ES-I3 (cell line): ENCODE data around the gene RPTN.

ENCODE experiments used
- H3K36me3 ChIP-seq: 2 replicates; pipeline ENCODE4 v1.6.1; 2013; ENCODE audit warnings: mild to moderate bottlenecking, low read length, control low read depth, moderate library complexity; ENCODE audit not compliant: insufficient read depth
- H3K4me1 ChIP-seq: 2 replicates; pipeline ENCODE4 v1.6.1; 2013; ENCODE audit warnings: mild to moderate bottlenecking, control low read depth, low read length; ENCODE audit not compliant: insufficient read depth
- H3K9ac ChIP-seq: 2 replicates; pipeline ENCODE4 v1.6.1; 2013; ENCODE audit warnings: low read depth, mild to moderate bottlenecking, low read length, moderate library complexity
- H3K9me3 ChIP-seq: 2 replicates; pipeline ENCODE4 v1.6.1; 2013; ENCODE audit warnings: mild to moderate bottlenecking, low read length, moderate library complexity; ENCODE audit not compliant: control insufficient read depth, insufficient read depth

The RPTN gene

DNA sequence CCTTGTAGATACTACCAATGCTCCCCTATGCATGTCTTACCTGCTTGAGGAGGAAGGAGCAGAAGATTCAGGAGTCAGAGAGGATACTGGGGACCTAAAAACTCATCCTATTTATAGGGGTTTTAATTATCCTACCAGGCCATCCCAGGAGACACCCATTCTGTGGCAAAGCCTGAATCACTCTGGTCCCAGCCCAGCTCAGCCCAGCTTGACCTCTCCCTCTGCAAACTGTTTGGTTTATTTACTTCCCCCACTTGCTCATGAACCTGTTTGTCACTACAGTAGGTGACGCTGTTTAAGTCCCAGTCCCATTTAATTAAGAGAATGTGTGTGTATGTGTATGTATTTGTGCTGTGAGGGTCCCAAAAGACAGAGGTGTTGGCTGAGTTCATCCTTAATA is at the start of gene RPTN:
Gene RPTN, minus strand, starts transcription at position 85 of the 400 bp plus-strand sequence. CDS start 1,339 bp downstream, outside the sequence.
- no peak within 1 kb of the TSS for H3K9ac ChIP-seq
- no peaks in the 10 kb centered on the region for H3K4me1 ChIP-seq
- no peaks in the 10 kb centered on the region for H3K36me3 ChIP-seq
- no peaks in the 10 kb centered on the region for H3K9me3 ChIP-seq

GRCh38 chr1:152198982-152199381 is 40.0 kb upstream of the RPTN start:
- Histone ChIP-seq H3K4me1 (no peaks in the 10 kb centered on the region), H3K9me3 (no peaks in the 10 kb centered on the region; the same call in 1 of the 2 replicates), H3K36me3 (no peaks in the 10 kb centered on the region), H3K9ac (no peak overlapping the region)

- Histone ChIP-seq H3K4me1 (no peaks in the 10 kb centered on the region), H3K36me3 (no peaks in the 10 kb centered on the region), H3K9ac (no peak overlapping the region), H3K9me3 (no peaks in the 10 kb centered on the region; the same call in 1 of the 2 replicates)
Measured at GRCh38 chr1:152197361-152197941, 38.4 kb upstream of the RPTN start.

- Histone ChIP-seq H3K4me1 (no peaks in the 10 kb centered on the region), H3K9ac (no peak overlapping the region), H3K9me3 (no peaks in the 10 kb centered on the region), H3K36me3 (no peaks in the 10 kb centered on the region)
Measured at GRCh38 chr1:152191711-152192110, 32.7 kb upstream of the RPTN start.

- H3K9me3 ChIP-seq = no peaks in the 10 kb centered on the region
- no peak overlapping the region for H3K9ac ChIP-seq
- H3K36me3 ChIP-seq = no peaks in the 10 kb centered on the region
- H3K4me1 ChIP-seq = no peaks in the 10 kb centered on the region
Measured at GRCh38 chr1:152191260-152191659, 32.2 kb upstream of the RPTN start.

- no peaks in the 10 kb centered on the region for H3K36me3 ChIP-seq
- H3K9me3 ChIP-seq = no peaks in the 10 kb centered on the region
- H3K9ac ChIP-seq = no peak overlapping the region
- H3K4me1 ChIP-seq = no peaks in the 10 kb centered on the region
Measured at GRCh38 chr1:152190589-152190988, 31.6 kb upstream of the RPTN start.

DNA sequence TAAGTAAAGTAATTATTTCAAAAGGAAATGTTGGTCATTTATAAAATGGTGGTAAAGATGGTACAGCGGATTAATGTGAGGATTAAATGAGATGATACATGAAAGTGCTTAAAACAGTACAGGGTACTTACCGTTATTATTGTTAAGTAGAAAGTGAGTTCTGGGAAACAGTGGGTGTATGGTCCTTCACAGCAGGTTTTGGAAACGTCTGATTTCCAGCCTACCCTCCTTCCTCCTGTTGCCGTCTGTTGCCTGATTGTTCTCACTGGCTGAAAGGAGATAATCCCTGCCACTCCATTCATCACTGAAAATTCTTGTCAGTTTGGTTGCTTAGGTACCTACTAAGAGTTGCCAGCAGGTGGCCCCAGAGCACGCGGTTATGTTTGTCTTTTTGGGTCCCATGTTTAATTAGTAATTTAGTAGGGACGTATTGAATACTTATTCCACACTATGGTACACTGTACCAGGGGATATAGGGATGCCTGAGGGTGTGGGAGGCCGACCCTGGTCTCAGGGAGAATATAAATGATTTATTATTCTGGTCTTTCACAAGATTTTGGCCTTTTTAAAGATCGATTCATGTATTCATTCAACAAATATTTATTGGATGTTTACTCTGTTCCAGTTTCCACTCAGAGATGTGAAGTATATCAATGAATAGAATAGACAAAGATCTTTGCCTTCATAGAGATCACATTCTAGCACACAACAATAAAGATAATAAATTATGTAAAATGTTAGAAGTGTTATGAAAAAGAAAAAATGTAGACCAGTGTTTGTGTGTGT is 30.8 kb upstream of the RPTN start:
- Histone ChIP-seq H3K36me3 (no peaks in the 10 kb centered on the region), H3K9me3 (no peaks in the 10 kb centered on the region), H3K9ac (no peak overlapping the region), H3K4me1 (no peaks in the 10 kb centered on the region)

DNA sequence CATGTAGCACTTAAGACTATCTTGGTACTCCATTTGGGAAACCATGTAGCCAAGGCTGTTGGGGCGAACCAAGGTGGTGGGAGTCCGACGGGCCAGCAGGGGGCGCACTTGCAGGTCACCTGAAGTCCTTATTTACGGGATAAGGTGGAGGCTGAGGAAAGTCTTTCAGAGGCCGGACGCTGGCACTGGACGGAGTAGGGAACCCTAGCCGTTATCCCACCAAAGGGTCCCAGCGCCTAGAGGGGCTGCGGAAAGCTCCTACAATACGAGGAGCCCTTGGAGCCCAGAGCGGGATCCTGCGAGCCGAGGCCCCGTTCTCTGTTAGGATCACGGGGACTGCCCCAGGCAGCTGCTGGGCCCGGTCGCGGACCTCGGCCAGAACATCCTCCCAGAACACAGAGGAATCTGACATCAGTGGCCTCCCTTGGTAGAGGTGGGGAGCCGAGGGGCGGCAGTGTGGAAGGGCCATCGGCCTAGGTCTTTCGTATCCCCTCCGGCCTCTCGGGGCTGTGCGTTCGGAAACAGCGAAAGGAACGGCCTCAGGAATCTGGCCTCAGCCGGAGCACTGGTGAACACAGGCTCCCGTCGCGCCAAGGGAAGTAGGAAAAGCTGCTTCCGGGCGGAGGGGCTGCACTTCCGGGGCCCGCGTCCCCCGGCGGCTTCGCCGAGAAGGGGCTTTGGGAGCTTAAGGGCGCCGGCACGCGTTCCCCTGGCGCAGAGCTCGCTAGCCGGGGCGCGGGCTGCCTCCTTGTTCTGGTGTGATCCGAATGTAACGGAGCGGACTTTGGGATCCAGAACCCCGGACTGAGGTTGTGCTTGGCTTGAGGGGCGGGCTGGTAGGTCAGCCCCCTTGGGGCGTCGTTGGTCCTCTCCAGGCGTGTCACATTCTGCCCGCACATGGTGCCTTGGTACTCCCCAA is 29.9 kb upstream of the RPTN start:
- Histone ChIP-seq H3K9me3 (no peaks in the 10 kb centered on the region), H3K36me3 (no peaks in the 10 kb centered on the region), H3K4me1 (no peaks in the 10 kb centered on the region), H3K9ac (no peak overlapping the region)

GRCh38 chr1:152186556-152187285 is 27.7 kb upstream of the RPTN start:
- H3K9ac ChIP-seq = no peak overlapping the region
- H3K4me1 ChIP-seq = no peaks in the 10 kb centered on the region
- no peaks in the 10 kb centered on the region for H3K9me3 ChIP-seq
- no peaks in the 10 kb centered on the region for H3K36me3 ChIP-seq

DNA sequence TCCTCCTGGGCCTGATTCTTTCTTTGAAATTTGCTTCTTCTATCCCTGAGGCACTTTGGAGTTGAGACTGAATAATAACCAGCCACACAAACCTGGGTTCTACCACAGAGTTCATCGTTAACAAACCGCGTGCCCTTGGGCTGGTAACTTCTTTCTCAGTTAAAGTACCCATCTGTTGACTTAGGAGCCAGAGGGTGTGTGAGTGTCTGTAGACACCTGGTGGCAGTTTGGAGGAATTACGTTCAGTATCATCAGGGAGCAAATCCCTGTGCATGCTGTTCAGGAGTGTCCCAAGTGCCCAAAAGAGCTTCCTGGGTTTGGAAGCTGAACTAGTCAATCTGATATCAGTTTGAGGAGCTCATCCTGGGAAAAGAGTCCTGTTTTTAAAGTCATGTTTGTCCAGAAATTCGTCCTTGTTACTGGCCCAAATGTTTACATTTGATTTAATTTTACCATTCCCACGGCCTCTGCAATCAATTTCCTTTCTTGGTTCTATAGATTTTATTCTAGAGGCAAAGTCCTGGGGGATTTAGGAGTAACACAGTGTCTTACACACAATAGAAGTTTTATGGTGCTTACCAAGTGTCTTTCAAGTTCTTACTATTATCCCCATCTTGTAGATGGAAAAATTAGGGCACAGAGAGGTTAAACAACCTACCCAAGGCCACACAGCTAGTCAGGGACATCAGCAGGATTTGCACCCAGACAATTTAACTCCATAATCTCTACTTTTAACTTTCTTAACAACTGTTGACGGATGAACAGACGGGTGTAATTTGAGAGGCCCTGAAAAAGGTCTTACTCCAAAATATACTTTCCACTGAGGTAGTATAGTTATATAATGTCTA is 26.7 kb upstream of the RPTN start:
- H3K9me3 ChIP-seq = no peaks in the 10 kb centered on the region
- no peaks in the 10 kb centered on the region for H3K4me1 ChIP-seq
- H3K36me3 ChIP-seq = no peaks in the 10 kb centered on the region
- no peak overlapping the region for H3K9ac ChIP-seq

DNA sequence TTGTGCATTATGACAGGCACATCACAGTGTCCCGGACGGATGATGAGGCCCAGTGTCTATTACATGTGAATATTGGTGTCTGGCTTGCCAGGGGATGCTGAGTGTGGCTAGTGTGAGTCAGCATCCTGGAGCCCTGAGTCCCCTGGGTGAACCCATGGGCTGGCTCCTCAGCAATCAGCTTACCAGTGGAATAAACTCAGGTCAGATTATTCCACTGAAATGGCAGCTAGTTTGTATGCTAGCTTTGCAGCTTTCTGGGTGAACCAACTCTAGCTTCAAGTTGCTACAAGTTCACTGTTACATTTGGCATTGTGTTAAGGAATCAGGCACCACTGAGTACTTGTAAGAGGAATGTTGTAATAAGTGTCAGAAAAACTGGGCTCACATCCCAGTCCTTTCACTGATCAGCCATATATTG is 23.9 kb upstream of the RPTN start:
- Histone ChIP-seq H3K4me1 (no peaks in the 10 kb centered on the region), H3K9ac (no peak overlapping the region), H3K9me3 (no peaks in the 10 kb centered on the region), H3K36me3 (no peaks in the 10 kb centered on the region)

- Histone ChIP-seq H3K9me3 (no peaks in the 10 kb centered on the region), H3K9ac (no peak overlapping the region), H3K36me3 (no peaks in the 10 kb centered on the region)
Measured at GRCh38 chr1:152182431-152182830, 23.4 kb upstream of the RPTN start.

GRCh38 chr1:152179566-152179965 is 20.5 kb upstream of the RPTN start:
- Histone ChIP-seq H3K9me3 (no peaks in the 10 kb centered on the region), H3K4me1 (no peaks in the 10 kb centered on the region), H3K9ac (no peak overlapping the region), H3K36me3 (no peaks in the 10 kb centered on the region)

More at GRCh38 chr1:152182431-152182830, 23.4 kb upstream of the RPTN start:
- H3K4me1 ChIP-seq = no peaks in the 10 kb centered on the region
